CD4-positive, alpha-beta T cell treated with Interleukin-4 for 1 hour (primary cell): ENCODE results near the gene RNU6-9.
"Not testable (repeated sequence)": the region's sequence is repeated elsewhere in the genome, so short reads cannot be mapped to it uniquely, and the experiment has no call there.

Experiments
- DNase-seq, 2 donors: peaks; one replicate each; pipeline ENCODE4 v3.0.0-alpha.2; 2020 to 2022

Gene RNU6-9

DNA sequence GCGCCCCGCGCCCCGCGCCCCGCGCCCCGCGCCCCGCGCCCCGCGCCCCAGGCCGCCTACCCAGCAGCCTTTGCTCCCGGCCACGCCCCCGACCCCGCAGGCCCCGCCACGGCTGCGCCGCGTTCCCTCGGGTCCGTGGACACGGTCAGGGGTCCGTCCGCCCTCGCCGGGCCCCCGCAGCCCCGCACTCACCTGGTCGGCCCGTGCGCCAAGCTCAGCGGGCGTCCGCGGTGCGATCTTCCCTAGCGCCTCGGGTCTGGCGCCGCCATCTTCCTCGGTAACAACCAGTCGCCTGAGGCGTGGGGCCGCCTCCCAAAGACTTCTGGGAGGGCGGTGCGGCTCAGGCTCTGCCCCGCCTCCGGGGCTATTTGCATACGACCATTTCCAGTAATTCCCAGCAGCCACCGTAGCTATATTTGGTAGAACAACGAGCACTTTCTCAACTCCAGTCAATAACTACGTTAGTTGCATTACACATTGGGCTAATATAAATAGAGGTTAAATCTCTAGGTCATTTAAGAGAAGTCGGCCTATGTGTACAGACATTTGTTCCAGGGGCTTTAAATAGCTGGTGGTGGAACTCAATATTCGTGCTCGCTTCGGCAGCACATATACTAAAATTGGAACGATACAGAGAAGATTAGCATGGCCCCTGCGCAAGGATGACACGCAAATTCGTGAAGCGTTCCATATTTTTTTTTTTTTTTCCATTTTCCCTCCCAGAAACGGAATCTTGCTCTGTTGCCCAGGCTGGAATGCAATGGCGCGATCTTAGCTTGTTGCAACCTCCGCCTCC is at the start of gene RNU6-9, which contains the start of gene MED16:
RNU6-9 (plus strand) TSS at position 591 of the 796 bp plus-strand sequence.
MED16 (minus strand) TSS at position 294 of the 796 bp plus-strand sequence. CDS start 2,056 bp downstream, outside the sequence.
- peak; percentile 93 to 94 for DNase-seq

DNA sequence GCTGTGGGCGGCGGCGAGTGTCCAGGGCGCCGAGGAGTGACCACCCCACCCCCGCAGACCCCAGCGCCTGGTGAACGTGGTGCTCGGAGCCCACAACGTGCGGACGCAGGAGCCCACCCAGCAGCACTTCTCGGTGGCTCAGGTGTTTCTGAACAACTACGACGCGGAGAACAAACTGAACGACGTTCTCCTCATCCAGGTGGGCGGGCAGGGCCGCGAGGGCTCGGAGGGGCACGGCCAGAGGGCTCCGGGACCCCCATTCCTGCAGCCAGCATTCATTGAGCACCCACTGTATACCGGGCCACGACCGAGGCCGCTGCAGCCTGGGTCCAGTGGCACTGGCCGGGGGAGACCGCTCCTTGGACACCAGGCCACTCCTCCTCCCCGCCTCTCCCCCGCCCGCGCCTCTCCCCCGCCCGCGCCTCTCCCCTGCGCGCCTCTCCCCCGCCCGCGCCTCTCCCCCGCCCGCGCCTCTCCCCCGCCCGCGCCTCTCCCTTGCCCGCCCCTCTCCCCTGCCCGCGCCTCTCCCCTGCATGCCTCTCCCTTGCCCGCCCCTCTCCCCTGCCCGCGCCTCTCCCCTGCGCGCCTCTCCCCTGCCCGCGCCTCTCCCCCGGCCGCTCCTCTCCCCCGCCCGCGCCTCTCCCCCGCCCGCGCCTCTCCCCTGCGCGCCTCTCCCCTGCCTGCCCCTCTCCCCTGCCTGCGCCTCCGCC is 49.3 kb upstream of the RNU6-9 start:
- no peak for DNase-seq

DNA sequence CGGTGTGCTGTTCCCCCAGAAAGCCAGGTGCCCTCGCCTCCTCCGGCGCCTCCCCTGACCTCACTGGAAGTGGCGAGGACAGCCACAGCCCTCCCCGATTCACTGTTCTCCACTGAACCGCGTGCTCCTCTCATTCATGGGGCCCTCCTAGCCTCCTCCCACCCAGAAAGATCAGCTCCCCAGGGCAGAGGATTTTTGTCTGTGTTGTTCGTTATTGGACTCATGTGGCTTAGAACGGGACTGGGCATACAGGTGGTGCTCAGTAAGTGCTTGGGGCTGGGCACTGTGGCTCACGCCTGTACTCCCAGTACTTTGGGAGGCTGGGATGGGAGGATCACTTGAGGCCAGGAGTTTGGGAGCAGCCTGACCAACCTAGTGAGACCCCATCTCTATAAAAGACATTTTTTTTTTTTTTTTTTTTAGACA is 48.7 kb upstream of the RNU6-9 start:
- DNase-seq = no peak

DNA sequence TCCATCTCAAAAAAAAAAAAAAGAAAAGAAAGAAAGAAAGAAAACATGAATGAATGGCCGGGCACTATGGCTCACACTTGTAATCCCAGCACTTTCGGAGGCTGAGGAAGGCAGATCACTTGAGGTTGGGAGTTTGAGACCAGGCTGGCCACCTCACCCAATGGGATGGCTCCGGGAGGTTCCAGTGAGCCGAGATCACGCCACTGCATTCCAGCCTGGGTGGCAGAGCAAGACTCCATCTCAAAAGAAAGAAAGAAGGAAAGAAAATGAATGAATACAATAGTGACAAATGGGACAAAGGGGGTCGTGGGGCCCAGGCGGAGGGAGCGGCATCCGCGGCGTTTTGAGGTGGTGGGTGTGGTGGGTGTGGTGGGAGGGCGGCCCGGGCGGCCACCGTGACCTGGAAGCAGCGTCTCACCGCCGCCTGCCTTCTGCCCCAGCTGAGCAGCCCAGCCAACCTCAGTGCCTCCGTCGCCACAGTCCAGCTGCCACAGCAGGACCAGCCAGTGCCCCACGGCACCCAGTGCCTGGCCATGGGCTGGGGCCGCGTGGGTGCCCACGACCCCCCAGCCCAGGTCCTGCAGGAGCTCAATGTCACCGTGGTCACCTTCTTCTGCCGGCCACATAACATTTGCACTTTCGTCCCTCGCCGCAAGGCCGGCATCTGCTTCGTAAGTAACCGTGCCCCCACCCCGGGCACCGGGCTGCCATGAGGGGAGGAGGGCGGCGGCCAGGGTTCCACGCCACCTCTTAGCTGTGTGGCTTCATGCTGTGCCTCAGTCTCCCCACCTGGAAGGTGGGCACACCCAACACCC is 47.4 kb upstream of the RNU6-9 start:
- no peak for DNase-seq

DNA sequence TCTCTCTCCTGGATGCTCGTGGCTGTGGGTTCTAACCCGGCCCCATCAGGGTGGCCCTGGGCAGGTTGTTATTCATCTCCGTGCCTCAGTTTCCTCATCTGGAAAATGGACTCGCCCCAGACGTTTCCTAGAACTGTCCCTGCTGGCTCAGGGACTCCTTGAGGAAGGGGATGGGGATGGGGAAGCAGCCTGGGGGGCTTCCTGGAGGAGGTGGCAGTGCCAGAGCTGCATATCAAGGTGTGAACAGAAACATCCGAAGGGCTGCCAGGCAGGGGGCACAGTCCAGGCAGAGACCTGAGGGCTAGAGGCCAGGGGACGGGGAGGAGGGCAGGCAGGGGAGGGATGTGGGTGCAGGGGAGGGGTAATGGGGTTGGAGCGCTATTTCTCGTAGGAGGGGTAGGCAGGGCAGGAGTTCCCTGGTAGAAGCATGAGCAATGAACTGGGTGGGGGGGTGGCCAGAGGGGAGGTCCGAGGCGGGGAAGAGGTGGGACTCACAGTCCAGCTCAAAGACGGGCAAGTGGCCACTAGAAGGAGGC is 44.8 kb upstream of the RNU6-9 start:
- DNase-seq = no peak

DNA sequence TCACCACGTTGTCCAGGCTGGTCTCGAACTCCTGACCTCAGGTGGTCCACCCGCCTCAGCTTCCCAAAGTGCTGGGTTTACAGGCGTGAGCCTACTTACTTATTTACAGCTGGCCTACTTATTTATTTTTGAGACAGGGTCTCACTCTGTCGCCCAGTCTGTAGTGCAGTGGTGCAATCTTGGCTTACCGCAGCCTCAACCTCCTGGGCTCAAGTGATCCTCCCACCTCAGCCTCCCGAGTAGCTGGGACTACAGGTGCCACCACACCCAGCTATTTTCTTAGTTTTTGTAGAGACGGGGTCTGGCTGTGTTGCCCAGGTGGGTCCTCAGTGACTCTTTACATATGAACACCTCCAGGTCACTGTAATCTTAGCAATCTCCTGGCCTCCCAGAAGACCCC is 44.1 kb upstream of the RNU6-9 start:
- not testable (repeated sequence) for DNase-seq

DNA sequence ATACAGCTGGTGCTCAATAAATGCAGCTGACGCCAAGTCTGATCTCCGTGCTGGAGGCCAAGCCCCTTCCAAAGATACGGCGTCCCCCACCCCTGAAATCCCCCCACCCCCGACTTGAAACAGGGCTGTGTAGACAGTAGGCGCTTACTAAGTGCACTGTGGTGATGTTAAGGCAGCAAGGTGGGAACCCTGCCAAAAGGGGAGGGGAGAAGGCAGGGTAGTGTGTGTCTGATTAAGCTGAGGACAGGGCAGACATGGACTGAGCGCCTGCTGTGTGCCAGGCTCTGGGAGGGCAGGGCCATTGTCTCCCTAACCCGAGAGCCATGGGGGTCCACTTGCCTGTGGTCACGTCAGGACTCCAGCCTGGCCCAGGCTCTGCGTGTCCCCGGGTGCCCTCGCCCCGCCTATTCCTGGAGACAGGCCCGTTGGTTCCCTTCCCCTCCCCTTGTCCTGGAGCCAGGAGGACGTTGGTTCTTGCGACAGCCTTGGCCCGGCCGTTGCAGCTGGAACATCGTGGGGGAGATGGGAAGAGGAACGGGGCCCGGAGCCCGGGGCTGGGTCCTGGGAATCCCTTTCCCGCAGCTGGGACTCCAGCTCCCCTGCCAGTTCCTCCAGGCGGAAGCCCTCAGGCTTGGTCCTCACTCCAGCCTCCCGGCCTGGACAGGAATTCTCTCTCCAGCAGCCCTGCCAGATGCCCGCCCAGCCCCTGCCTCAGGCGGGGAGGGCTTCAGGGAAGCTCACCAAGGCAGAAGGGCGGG is 42.9 kb upstream of the RNU6-9 start:
- DNase-seq = no peak

DNA sequence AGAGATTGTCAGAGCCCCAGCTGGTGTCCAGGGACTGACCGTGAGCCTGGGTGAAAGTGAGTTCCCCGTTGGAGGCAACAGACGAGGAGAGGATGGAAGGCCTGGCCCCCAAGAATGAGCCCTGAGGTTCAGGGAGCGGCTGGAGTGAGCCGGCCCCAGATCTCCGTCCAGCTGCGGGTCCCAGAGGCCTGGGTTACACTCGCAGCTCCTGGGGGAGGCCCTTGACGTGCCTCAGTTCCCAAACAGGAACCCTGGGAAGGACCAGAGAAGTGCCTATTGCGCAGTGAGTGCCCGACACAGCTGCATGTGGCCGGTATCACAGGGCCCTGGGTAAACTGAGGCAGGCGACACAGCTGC is 42.3 kb upstream of the RNU6-9 start:
- no peak for DNase-seq

DNA sequence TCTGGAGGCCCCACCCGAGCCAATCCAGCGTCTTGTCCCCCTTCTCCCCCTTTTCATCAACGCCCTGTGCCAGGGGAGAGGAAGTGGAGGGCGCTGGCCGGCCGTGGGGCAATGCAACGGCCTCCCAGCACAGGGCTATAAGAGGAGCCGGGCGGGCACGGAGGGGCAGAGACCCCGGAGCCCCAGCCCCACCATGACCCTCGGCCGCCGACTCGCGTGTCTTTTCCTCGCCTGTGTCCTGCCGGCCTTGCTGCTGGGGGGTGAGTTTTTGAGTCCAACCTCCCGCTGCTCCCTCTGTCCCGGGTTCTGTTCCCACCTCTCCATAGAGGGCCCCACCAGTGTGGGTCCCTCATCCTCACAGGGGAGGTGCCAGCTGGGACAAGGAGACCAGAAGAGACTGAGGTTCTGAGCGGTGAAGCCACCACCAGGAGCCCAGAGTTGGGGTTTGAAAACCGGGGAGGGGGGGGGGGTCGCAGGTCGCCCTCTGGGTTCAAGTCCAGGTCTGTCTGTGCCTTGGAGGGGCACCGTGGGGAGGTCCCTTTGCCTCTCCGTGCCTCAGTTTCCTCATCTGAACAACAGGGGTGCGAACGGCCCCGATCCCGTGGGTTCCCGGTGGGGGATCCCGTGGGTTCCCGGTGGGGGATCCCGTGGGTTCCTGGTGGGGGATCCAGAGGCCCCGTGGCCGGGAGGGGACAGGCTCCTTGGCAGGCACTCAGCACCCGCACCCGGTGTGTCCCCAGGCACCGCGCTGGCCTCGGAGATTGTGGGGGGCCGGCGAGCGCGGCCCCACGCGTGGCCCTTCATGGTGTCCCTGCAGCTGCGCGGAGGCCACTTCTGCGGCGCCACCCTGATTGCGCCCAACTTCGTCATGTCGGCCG is 40.9 kb upstream of the RNU6-9 start, which contains the start of gene ELANE:
ELANE (plus strand) TSS at position 168 of the 878 bp plus-strand sequence; CDS start at position 194, 26 bp downstream.
- DNase-seq = no peak

DNA sequence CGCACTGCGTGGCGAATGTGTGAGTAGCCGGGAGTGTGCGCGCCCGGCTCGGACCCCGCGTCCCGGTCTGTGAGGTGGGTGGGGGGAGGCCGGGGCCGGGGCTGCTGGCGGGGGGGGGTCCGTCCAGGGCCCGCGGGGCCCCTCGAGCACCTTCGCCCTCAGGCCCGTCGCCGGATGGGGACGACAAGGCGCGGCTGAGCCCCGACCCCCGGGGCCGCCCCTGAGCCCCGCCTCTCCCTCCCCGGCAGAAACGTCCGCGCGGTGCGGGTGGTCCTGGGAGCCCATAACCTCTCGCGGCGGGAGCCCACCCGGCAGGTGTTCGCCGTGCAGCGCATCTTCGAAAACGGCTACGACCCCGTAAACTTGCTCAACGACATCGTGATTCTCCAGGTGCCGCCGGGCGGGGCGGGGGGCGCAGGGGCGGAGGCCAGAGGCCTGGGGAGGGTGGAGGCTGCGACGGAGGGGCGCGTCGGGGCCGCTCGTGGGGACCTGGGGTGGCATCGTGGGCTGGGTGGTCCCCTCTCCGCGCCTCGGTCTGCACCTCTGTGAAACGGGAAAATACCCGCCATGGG is 40.2 kb upstream of the RNU6-9 start:
- DNase-seq = no peak

DNA sequence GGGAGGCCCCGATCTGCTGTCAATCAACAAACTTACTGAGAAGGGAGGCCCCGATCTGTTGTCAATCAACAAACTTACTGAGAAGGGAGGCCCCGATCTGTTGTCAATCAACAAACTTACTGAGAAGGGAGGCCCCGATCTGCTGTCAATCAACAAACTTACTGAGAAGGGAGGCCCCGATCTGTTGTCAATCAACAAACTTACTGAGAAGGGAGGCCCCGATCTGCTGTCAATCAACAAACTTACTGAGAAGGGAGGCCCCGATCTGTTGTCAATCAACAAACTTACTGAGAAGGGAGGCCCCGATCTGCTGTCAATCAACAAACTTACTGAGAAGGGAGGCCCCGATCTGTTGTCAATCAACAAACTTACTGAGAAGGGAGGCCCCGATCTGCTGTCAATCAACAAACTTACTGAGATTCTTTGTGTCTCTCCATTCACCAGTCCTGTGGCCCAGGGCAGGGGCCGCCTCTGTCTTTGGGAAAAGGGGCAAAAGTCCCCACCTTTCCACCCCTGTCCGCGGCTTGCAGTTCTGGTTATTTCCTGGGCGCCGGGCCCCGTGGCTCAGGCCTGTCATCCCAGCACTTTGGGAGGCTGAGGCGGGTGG is 39.6 kb upstream of the RNU6-9 start:
- DNase-seq = not testable (repeated sequence)

DNA sequence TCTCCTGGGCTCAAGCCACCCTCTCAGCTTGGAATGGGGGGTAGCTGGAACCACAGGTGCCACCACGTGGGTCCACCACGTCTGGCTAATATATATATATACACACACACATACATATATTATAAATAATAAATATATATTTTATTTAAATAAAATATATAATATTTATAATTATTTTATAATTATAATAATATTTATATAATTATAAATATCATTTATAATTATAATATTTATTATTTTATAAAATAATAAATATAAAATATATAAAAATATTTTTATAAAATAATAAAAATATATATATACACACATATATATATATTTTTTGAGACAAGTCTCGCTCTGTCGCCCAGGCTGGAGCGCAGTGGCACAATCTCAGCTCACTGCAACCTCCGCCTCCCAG is 38.7 kb upstream of the RNU6-9 start:
- DNase-seq = no peak

DNA sequence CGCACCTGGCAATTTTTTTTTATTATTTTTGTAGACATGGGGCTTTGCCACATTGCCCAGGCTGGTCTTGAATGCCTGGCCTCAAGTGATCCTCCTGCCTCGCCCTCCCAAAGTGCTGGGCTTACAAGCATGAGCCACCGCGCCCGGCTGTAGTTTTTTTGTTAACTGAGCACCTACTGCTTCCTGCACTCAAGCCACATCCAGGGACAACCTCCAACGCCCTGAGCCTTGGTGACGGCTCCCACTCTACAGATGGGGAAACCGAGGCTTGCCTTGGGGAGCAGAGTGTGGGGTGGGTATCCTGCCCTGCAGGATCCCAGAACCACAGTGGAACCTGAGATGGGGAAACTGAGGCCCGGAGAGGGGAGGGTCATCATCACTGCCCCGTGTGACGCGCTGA is 38.1 kb upstream of the RNU6-9 start:
- no peak for DNase-seq

DNA sequence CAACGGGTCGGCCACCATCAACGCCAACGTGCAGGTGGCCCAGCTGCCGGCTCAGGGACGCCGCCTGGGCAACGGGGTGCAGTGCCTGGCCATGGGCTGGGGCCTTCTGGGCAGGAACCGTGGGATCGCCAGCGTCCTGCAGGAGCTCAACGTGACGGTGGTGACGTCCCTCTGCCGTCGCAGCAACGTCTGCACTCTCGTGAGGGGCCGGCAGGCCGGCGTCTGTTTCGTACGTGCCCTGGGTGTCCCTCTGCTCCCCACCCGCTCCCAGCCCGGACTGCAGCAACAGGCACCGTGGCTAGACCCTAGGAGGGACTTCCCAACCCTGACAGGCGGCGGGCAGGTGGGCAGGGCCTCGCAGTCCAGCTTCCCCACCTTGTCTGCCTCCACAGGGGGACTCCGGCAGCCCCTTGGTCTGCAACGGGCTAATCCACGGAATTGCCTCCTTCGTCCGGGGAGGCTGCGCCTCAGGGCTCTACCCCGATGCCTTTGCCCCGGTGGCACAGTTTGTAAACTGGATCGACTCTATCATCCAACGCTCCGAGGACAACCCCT is 37.6 kb upstream of the RNU6-9 start:
- no peak for DNase-seq

DNA sequence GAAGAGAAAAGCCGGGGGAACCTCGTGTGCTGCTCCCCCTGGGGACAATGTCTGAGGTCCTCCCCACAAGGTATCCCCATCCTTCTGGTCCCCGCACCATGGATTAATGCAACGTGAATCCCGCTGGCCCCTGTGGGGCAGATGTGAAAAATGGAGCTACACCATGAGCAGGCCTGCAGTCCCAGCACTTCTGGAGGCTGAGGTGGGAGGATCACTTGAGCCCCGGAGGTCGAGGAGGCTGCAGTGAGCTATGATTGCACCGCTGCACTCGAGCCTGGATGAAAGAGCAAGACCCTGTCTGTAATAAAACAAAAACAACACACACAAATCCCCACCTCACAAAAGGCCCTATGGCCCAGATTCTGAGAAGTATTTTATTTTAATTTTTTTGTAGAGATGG is 35.0 kb upstream of the RNU6-9 start:
- no peak for DNase-seq

DNA sequence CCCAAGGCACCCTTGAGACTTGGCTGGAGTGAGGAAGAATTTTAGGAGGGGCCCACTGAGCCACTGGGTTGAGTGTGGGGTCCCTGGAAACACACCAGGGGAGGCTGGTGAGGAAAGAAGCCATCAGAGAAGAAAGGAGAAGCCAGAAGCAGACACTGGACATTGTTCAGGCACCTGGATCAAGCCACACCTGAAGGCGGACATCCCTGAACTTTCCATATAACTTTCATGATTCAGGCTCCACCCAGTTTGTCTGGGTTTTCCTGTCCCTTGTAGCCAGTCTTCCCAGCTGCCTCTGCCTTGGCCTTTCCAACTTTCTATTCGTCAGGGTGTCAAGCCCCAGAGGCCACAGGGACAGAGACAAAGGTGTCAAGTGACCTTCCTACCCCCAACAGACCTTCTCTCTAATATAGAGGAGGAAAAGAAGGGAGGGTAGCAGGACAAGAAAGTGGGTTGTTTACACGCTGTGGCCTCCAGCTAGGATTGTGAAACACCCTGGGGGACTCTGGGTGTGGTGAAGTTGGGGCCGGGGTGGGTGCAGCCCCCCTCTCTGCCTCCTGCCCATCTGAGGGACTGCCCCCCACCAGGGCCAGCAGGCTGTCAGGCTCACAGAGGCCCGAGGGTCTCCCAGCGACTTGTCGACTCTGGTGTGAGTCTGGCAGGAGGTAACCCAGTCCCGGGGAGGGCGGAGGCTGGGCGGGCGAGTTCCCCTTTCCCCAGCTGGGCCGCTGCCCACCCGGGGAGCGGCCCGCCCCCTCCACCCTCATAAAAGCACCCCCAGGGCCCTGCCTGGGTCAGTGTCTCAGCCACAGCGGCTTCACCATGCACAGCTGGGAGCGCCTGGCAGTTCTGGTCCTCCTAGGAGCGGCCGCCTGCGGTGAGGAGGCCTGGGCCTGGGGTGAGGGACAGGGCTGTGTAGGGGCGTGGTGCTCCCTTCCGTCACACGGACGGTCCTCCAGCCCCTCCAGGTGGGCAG is 34.1 kb upstream of the RNU6-9 start, which contains the start of gene CFD:
CFD (plus strand) TSS at position 797 of the 976 bp plus-strand sequence; CDS start at position 823, 26 bp downstream.
- DNase-seq = peak in 1 of 2 donors; percentile 53

DNA sequence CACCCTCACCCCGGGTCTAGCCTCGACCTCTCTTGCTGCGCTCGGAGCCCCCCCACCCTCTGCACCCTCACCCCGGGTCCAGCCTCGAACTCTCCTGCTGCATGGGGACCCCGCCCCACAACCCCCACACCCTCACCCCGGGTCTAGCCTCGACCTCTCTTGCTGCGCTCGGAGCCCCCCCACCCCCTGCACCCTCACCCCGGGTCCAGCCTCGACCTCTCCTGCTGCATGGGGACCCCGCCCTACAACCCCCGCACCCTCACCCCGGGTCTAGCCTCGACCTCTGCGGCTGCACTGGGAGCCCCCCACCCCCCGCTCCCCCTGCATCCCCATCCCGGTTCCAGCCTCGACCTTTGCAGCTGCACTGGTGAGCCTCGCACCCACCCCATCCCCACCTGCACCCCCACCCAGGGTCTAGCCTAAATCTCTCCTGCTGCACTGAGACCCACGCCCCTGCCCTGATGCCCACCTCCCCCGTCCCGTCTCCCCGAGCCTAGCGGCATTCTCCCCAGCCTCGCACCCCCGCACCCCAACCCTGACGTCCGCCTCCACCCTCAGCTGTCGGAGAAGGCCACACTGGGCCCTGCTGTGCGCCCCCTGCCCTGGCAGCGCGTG is 32.0 kb upstream of the RNU6-9 start:
- DNase-seq = no peak
